ENCODE data around the gene CHST3. TPM values are rescaled to one million over a fixed set of nuclear protein-coding genes. Genes with fewer than 3 reads are reported as not detected.
A peak's percentile ranks its signal among the peaks of the same experiment; 100 is the strongest.
"Not testable (repeated sequence)": the region's sequence is repeated elsewhere in the genome, so short reads cannot be mapped to it uniquely, and the experiment has no call there.

CHST3 gene
- total RNA-seq, 1 donor: under 0.01 TPM

DNA sequence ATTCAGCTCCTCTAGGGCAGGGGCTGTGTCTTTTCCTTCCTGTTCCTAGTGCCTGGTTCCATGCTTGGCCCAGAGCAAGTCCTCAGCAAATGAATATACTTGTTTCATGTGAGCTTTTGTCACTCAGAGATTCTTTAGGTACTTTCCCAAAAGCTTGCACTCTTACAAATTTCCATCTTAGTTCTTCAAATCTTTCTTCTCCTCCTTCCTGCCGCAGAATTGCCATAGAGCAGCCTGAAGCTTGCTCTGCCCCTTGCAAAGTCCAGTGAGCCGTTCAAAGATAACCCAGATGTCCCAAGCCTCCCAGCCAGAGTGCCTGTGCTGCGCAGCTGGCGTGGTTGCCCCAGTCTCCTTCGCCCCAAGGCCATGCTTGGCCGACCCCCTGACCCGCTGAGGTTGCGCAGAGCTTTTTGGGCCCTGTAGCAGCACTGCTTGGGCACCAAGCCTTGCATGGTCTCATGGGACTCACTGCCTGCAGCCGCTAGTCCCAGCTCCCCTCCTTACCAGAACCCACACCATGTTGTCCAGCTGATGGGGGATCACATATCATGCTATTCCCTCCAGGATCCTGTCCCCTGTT is 20.7 kb downstream of the CHST3 start:
- no peak for DNase-seq (ENCODE audit: low read depth in 2 of 3, low spot score in 2 of 3)

DNA sequence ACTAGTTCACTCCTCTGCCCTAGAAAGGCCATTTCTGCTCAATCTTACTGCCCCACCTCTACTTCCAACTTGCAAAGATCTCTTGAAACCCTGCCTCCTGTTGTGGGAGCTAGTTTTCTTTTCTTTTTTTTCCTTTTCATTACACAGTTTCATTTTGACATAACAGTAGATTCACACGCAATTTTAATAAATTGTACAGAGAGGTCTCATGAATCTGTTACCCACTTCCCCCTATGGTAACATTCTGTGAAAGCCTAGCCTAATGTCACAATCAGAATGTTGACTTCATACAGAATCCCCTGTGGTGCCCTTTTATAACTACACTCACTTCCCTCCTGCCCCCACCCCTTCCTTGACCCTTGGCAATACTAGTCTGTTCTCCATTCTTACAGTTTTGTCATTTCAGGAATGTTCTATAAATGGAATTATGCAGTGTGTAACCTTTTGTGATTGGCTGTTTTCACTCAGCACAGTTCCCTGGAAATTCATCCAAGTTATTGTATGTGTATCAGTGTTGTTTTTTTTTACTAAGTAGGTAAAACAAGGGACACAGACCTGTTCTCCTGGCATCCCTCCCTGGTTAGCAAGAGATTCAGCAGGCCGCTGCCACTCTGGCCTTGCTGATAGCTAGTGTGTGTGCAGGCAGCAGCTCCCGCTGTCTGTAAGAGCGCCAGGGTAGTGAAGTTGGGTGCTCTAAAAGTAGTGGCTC is 21.5 kb downstream of the CHST3 start:
- no peak for DNase-seq (ENCODE audit: low read depth in 2 of 3, low spot score in 2 of 3)

DNA sequence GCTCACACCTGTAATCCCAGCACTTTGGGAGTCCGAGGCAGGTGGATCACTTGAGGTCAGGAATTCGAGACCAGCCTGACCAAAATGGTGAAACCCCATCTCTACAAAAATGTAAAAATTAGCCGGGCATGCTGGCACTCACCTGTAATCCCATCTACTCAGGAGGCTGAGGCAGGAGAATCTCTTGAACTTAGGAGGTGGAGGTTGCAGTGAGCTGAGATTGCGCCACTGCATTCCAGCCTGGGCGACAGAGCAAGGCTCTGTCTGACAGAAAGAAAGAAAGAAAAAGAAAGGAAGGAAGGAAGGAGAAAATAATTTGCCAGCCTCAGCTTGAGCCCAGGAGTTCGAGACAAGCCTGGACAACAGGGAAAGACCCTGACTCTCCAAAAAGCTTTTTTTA is 24.7 kb downstream of the CHST3 start:
- DNase-seq (ENCODE audit: low read depth in 2 of 3, low spot score in 2 of 3): not testable (repeated sequence)

DNA sequence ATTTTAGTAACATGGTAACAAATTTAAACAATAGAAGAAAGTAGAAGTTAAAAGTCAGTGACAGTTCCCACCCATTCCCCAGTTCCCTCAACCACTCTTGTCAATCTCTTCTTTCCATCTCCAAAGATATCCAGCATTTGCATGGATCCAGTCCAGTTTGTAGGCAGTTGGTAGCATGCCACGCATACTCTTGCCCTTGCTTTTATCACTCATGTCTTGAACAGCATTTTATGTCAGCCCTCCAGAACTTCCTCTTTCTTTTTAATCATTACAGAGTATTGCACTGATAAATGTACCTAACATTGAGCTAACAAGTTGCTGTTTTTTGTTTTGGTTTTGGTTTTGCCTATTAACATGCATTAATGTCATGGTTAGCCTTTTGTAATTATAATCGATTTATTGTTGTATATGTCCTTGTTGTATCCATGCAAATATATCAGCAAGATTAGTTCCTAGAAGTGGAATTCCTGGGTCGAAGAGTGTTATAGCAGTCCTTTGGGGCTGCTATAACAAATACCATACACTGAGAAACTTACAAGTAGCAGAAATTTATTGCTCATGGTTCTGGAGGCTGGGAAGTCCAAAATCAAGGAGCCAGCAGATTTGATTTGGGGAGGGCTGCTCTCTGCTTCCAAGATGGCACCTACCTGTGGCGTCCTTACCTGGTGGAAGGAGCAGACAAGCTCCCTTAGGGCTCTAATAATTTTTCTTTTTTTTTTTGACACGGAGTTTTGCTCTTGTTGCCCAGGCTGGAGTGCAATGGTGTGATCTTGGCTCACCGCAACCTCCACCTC is 25.7 kb downstream of the CHST3 start:
- peak in 1 of 3 donors; percentile 48 for DNase-seq (ENCODE audit: low read depth in 2 of 3, low spot score in 2 of 3)

DNA sequence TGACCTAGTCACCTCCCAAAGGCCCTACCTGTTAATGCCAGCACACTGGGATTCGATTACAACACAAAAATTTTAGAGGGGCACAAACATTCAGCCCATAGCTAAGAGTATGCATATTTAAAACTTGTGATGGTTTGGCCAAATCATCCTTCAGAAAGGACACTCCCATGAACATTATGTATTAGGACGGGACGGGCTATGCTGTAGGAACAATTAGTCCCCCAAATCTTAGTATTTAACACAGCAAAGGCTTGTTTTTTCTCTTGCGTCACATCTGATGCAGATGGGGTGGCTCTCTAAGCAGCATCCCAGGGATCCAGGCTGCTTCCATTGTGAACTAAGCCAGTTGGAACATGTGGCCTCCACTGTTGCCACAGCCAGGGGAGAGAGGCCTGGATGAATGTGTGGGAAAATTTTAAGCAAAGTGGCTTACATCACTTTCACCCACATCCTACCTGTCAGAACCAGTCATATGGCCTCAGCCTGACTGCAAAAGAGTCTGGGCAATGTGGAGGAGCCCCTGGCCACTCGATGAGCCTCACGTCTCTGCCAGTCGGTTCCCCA is 26.6 kb downstream of the CHST3 start:
- DNase-seq (ENCODE audit: low read depth in 2 of 3, low spot score in 2 of 3): no peak

DNA sequence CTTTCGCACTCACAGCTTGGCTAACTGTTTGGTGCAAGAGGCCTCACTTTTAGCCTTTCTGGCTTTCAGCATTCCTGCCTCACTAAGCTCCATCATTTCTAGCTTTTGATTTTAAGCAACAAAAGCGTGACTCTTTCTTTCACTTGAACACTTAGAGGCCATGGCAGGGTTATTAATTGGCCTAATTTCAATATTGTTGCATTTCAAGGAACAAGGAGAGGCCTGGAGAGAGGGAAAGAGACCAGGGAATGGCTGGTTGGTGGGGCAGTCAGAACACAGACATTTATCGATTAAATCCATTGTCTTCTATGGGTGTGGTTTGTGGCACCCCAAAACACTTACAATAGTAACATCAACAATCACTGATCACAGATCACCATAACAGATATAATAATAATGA is 31.3 kb downstream of the CHST3 start:
- DNase-seq (ENCODE audit: low read depth in 2 of 3, low spot score in 2 of 3): no peak

DNA sequence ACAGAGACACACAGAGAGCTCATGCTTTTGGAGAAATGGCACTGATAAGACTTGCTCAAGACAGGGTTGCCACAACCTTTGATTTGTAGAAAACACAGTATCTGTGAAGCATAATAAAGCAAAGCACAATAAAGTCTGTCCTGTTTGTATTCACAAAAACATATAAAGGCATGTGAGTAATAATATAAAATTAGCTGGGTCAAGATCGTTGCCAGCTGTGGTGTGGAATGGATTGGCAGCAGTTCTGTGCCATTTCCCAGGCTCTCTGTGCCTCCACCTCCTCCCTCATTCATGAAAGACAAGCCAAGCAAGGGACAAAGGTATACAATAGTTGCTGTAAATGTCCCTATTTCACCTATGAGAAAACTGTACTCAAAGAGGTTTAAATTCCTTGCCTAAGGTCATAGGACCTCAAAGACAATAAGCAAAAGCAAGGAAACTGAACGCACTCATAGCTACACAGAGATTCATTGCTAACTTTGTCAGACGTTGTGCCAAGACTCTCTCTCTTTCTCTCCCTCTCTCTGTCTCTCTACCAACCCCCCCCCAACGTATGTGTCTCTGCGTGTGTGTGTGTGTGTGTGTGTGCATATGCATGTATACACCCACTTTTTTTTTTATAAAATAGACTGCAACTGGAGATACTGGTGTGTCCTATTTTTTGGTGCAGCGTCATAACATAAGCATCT is 31.8 kb downstream of the CHST3 start:
- no peak for DNase-seq (ENCODE audit: low read depth in 2 of 3, low spot score in 2 of 3)

DNA sequence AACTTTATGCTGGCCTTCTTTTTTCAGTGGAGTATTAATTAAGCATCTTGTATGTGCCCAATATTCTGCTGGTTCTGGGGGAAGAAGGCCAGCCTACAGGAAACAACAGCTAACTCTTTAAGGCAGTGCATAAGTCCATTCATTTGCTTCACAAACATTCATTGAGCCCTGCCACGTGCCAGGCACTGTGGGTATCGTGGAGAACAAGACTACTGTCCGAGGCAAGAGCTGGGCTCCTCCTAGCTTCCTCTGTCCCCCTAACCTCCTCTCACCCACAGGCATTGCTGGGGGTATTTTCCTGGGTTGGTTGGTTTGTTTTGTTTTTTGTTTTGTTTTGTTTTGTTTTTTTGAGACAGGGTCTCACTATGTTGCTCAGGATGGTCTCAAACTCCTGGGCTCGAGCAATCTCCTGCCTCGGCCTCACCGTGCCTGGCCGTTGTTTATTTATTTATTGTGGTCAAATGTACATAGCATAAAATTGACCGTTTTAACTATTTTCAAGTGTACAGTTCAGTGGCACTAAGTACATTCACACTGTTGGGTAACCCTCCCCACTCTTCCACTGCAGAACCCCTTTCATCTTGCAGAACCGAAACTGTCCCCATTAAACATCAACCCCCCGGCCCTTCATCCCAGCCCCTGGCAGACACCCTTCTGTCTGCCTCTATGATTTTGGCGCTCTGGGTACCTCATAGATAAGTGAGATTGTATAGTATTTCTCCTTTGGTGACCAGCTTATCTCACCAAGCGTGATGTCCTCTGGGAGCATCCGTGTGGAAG is 32.6 kb downstream of the CHST3 start:
- no peak for DNase-seq (ENCODE audit: low read depth in 2 of 3, low spot score in 2 of 3)

DNA sequence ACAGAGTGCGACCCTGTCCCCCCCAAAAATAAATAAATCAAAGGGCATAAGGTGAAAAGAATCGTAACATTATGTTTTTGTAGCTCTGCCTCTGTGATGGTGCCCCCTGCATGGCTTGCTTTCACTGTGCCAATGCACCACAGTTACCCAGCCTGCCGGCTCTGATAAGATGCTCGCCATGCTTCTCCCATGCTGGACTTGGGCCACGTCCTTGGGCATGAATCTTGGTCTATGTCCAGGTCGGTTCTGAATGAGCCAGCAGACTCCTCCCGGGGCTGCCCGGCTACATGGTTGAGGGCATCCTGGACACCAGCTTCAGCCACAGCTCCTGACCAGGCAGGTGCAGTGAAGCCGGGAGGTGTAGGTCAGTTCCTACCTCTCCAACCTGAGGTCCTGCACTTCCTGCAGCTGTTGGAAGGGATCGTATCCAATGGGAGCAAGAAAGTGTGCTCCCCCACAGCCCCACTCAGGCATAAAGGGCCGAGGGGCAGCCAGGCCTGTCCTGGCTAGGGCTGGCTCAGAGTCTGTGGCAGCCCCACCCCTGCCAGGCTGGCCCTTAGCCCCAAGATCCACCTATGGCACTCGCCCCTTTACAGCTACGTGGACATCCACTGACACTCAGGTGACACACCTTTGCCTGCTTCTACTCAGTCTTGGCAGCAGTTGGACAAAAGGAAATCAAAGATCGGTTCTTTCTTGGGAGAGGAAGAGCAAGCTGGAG is 34.1 kb downstream of the CHST3 start:
- no peak for DNase-seq (ENCODE audit: low read depth in 2 of 3, low spot score in 2 of 3)

DNA sequence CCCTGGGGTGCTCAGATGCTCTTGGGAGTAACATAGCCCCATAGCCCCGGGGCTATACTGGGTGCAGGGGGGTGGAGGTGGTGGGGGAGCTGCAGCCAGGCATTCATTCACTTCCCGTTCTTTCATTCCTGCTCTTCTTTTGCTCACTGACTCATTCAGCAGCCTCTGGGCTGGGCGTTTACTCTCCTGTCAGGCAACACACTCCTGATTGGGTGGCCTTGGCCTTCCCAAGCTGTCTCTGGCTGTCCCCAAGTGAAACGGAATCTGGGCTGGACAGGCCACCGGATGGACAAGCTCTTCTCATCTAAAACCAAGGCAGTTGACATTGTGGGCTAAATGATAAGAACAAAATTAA is 34.6 kb downstream of the CHST3 start:
- no peak for DNase-seq (ENCODE audit: low read depth in 2 of 3, low spot score in 2 of 3)

DNA sequence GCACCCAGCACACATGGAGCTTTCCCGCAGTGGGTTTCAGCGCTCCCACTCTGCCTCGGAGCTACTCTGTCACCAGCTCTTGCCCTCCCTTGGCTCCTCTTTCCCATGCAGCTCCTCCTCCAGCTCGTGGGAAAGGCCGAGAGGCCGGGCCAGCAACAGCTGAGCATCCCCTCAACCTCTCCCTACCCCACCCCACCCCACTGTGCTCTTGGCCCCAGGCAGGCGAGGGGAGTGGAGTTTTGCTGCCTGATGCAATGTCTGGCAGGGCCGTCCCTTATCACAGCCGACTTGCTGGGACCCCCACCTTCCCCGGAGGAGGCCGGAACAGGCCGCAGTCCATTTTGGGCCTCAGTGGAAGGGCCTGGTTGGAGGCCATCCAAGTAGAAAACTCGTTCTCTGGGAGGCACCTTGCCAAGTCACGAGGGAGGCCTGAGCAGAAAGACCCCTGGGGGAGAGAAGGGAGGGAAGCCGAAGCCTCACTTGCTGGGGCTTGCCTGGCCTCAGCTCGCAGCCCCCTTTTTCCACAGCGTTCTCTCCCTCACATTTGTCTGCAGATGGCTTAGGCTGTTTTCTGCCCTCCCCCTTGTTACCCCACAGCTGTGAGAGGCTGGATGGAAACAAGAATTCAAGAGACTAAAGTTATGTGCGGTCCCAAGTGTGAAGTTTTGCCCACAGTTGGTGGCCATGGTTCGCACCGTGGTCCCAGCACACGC is 35.3 kb downstream of the CHST3 start:
- DNase-seq (ENCODE audit: low read depth in 2 of 3, low spot score in 2 of 3): no peak

DNA sequence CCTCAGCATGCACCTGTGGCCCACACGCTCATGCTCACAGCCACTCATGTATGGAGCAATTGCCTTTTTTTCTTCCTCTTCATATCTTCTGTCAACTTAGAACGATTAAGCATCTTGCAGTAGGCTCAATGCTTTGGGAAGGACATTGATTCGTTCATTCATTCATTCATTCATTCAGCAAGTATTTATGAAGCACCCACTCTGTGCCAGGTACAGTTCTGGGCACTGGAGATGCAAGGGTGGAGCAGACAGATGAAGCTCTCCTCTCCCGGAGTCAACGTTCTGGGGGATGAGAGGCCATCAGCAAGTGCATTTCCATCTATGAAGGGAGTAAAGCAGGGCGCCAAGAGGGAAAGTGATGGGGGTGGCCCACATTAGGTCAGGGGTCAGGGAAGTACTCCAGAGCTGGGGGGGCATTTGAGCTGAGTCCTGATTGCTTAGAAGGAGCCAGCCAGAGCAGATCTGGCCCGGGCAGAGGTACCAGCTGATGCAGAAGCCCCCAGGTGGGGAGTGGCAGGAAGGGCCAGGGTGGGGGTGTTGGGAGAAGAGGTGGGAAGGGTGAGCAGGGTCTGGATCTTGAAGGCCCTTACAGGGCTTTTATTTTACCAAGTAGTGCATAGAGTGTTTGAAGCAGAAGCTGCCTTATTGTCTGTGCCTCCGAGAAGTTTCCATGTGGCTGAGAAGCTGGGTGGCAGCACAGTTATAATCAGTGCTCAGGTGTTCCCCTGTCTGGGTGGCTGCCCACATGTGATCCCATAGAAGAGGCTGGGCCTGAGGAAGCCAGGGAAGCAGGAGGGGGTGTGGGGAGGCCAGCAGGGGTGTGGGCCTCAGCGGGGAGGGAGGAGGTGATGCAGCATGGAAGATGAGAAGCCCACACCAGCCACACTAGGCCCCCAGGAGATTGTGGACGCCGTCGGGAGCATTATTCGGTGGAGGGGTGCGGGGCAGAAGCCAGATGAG is 36.2 kb downstream of the CHST3 start:
- DNase-seq (ENCODE audit: low read depth in 2 of 3, low spot score in 2 of 3): no peak

DNA sequence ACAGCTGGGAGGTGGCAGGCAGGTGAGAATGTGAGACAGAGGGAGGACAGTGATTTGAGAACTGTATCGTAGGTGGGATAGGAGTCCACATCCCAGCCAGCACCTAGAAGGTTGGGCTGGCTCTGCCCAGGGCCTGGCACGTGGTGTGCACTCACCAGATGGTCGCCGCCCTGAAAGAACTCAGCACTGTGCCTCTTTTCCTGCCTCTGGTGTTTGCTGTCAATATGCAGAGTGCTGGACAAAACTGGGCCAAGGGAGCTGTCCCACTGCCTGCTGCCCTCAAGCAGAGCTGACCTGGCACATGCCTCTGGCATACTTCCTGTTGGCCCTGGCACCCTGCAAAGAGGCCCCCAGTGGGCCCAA is 36.8 kb downstream of the CHST3 start:
- no peak for DNase-seq (ENCODE audit: low read depth in 2 of 3, low spot score in 2 of 3)

DNA sequence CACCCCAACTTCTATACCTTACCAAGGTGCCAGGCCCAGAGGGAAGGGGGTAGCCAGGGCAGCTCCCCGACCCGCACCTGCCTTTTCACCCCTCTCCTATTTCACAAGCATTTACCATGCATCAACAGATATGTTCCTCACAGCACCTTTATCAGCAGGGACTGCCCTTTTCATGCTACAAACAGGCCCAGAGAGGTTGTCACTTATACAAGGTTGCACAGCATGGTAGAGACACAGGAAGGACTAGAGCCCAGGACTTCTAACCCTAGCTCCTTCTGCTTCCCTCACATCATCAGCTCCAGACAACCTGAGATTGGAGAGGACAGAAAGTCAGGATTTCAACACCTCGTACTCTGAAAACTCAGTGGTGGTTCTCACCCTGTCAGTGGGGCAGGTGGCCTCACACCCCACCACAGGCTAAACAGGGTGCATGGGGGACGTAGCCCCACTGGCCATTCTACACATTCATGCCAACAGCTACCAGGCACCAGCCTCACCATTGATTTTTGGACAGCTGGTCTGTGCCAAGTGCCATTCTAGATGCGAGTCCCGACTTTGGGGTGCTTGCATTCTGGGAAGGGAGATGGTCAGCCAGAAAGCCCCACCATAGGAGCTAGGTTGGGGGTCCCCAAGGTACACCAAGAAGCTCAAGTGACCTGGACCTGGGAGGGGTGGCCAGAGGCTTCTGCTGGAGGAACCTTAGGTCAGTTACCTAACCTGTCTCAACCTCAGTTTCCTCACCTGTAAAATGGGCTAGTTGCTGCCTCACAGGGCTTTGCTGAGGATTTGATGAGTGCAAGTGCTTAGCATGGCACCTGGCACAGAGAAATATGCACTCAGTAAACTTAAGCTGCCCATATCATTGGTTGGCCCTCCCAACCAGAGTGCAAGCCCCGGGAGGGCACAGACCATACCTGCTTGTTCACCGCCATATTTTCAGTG is 38.4 kb downstream of the CHST3 start:
- no peak for DNase-seq (ENCODE audit: low read depth in 2 of 3, low spot score in 2 of 3)

DNA sequence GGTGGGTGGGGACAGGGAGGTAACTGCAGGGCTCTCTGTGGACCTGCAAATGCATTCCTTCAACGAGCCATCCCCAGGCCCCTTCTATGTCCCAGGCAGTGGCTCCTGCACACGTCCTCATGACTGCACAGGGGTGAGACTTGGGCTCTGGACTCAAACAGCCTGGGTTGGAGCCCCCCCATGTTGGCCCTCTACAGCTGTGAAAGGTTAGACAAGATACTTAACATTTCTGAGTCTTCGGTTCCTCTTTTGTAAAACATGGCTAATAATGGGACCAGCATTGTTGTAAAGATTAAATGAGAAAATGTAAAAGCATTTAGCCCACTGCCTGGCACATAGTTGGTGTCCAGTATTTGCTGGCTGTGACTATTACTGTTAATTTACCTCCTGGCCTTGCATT is 41.8 kb downstream of the CHST3 start:
- no peak for DNase-seq (ENCODE audit: low read depth in 2 of 3, low spot score in 2 of 3)

DNA sequence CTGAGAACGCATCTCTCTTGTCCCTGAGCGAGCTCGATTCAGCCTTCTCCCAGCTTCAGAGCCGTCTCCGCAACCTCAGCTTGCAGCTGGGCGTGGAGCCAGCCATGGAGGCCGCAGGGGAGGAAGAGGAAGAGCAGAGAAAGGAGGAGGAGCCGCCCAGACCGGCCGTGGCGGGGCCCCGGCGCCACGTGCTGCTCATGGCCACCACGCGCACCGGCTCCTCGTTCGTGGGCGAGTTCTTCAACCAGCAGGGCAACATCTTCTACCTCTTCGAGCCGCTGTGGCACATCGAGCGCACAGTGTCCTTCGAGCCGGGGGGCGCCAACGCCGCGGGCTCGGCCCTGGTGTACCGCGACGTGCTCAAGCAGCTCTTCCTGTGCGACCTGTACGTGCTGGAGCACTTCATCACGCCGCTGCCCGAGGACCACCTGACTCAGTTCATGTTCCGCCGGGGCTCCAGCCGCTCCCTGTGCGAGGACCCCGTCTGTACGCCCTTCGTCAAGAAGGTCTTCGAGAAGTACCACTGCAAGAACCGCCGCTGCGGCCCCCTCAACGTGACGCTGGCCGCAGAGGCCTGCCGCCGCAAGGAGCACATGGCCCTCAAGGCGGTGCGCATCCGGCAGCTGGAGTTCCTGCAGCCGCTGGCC is 43.2 kb downstream of the CHST3 start:
- DNase-seq (ENCODE audit: low read depth in 2 of 3, low spot score in 2 of 3): no peak

Measured in hematopoietic multipotent progenitor cell (in vitro differentiated cells).